G401.6 (cell line): ENCODE results near the gene DYRK1A.
"Not testable (repeated sequence)": the region's sequence is repeated elsewhere in the genome, so short reads cannot be mapped to it uniquely, and the experiment has no call there.

Source experiments
- FAIRE-seq: peaks from 2 replicates; lab custom pipeline; 2012; peaks lifted over from hg19 to GRCh38; lab: Jason Lieb, UNC

Gene DYRK1A

DNA sequence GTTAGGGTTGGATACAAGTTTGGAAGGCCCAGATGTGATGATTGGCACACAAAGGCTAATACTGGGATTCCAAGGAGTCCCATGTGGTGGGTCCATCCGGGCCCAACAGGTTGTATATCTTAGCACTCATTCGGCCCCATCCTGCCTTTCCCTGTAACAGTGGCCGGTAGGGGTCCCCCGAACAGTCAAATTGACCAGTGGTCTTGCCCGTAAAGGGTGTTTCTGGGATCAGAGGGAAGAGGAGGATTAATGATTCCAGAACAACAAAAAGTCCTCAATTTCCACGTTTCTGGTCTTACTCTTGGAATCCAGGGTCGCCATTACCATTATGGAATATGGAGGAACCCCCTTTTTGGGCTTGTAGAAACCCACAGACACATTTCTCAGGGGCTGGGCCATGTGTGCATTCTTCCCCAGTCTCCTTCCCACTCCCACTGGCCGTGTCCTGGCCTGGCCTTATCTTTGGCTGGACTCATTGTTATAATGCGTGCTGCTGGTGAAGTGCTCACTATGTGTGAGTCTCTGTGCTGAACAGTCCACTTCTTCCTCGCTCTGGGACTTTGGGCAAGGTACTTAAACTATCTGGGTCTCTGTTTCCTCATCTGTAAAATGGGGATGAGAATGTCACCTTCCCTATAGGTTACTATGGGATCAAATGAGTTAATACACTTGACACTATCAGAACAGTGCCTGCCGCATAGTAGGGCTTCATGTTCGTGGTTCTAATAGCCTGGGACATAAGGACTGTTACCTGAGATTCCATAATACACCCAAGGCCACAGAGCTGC is 161.8 kb downstream of the DYRK1A start:
- no peak for FAIRE-seq

DNA sequence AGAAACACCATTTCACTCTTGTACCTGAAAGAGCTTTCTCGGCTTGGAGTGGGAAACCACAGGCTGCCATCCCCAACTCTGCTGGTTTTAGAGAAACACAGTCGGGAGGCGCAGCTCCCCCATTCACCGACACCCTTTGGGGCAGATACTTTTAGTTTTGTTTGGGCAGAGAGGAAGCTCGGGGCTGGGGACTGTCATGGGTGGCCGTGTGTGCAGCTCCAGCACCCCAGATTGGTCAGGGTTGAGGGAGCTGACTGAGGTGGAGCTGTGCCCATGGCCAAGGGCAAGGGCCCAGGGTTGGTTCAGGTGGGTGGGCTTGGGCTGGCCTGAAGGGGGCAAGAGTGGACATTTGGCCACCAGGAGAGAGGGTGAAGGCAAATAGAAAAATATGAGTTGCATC is 163.1 kb downstream of the DYRK1A start:
- no peak for FAIRE-seq

DNA sequence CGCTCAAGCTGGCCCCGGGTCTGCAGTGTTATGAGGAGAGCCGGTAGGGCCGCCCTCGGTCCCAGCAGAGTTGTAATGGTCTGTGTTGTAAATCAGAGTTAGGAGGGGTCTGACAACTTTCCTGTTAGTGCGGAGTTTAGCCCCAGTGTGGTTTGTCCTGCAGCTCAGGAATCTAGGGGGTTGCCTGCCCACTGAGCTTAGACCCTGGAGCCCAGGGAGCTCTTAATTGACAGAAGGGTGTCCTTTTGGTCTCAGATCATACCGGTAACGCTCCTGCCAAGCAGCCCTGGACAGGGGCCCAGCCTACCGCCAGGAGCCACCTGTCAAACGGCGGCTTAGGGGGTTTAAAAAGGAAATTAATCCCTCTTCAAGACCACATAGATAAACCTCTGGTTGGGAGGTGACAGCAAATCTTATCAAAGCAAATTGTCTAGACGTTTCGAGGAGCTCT is 164.4 kb downstream of the DYRK1A start:
- FAIRE-seq: no peak

DNA sequence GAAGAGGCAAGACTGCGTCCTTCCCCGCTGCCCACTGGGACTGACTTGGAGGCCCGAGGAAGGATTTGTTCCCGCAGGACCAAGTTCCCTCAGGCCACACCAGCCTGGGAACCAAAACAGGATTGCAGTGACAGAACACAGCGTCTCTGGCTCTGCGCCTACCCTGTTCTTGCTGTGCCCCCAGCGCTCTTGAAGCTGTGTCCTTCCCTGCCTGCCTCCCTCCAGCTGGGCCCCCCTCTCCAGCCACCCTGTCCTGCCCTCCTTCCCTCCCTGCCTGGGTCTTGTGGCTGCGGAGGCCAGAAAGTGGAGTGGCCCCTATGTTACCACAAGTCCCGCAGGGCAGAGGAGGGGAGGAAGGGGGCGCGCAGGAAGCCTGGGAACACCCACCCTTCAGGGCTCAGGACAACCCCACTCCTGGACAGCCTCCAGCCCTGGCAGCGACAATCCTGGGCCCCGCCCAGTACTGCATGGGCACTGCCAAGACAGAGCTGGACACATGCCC is 164.9 kb downstream of the DYRK1A start:
- FAIRE-seq: no peak

DNA sequence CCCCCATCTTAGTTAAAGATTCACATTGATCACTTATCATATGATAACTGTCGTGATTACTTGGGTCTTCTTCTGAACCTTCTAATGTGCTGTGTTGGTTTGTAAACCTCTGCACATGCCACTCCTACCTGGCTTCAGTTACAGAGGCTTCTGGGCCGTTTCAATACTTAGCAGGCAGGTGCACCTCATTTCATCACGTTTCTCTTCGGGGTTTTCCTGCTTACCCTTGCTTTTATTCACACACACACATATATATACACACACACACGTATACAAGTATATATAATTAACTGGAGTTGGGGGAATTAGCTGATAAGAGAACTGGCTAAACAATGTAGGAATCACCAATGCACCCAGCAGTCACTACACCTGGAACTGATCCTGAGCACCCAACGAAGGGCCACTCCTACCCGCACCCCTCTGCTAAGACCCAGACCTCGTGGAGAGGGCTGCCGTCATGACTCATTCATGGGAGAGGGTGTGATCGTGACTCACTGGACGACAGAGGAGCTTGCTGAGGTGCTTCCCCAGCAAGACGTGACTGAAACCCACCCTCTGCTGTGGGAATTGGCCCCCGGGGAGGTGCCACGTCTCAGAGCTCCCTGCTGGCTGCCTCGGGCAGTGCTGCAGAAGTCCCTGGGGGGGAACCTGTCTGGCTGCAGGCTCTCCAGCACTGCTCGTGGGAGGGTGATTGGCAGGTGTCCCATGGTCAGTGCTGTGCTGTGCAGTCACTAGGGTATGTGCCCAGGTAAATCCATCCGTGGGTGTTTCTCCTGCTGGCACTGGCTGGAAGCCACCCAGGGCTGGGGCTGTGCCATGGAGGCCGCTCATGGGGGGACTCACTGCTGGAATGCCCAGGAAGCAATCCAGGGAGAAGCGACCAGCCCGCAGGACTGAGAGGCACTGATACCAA is 166.6 kb downstream of the DYRK1A start:
- no peak for FAIRE-seq

DNA sequence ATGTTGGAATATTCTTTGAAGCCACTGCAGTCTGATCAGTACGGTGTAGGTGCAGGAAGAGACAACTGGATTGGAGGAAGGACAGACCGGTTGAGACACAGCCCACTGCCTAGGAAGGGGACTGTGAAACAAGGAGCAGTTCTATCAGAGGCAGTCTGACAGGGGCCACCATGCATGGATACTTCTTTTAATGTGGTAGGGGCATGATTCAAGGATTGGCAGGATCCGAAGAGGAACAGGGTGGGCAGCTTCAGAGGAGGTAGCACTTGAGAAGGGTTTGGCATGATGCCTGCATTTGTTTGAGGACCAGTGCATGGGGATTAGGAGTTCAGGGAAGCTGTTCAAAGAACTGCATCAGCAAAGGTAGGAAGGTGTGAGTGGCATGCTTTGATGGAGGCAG is 167.9 kb downstream of the DYRK1A start:
- FAIRE-seq: no peak

DNA sequence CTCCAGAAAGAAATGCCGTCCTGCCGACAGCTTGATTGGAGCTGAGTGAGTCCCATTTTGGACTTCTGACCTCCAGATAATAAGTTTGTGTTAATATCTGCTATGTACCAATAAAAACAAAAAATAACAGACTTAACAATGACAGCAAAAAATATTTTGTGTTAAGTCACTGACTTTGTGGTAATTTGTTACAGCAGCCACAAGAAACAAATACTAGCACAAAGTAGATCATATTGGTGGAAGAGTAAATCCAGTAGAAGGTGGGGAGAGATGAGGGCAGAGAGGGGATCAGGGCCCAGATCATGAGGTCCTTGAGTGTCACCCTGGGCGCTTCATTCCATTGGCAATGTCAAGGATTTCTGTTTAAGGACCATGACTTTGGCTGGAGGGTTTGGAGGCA is 168.6 kb downstream of the DYRK1A start:
- FAIRE-seq: no peak

DNA sequence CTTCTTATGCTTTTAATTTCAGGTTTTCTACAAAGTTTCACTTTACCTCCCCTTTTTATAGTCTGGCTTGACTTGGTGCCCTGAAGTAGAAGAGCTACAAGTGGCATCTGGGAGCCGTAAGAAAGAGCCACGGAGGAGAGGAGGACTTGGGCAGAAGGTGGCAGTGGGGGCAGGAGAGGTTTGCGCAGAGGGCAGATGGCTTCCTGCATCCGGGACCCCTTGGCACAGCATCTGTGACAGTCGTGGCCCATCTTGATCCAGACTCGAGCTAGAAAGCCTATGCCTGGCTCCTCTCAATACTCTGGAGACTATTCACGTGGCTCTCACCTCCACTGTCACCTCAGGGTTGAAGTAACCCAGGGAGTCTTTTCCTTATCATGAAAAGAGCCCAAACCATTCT is 169.1 kb downstream of the DYRK1A start:
- FAIRE-seq: no peak

DNA sequence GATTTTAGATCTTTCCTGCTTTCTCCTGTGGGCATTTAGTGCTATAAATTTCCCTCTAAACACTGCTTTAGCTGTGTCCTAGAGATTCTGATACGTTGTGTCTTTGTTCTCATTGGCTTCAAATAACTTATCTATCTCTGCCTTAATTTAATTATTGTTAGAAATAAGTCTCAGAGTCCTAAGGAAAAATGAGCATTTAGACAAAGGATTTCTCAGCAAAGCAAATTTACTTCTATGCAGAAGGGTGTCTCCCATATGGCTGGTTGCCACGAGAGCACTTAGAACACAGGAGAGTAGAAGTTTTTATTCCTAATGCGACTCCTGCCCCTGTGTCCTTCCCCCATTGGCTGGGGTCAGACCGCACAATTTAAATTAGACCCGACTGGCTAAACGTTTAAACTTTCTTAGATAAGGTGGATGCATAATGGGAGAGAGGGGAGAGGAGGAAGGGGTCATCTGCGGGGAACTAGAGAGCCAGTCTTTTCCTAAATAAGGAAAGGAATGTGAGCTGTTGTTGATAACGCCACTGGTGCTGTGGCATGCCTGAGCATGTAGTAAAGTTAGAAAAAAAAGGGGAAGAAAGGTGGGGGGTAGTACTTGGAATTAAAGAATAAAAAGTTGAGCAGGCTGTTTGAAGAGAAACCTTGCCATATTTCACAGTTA is 170.2 kb downstream of the DYRK1A start:
- FAIRE-seq: no peak

DNA sequence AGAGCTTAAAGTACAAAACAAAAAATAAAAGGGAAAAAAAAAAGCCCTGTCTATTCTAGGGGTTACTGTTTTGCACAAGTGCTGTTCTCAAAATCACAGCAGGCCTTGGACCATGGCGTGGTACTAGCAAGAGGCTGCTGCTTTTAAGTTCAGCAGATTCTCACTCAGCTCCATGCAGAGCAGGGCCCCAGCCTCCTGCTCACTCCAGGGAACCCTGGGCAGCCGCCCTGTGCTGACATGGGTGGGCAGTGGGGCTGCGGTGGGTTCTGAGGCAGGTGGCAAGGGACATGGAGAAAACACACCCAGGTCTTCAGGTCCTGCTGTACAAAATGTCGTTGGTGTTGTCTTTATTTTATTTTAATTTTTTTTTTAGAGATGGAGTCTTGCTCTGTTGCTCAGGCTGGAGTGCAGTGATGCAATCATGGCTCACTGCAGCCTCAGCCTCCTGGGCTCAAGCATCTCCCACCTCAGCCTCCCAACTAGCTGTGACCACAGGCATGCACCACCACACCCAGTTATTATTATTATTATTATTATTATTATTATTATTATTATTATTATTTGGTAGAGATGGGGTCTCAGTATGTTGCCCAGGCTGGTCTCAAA is 170.9 kb downstream of the DYRK1A start:
- no peak for FAIRE-seq

DNA sequence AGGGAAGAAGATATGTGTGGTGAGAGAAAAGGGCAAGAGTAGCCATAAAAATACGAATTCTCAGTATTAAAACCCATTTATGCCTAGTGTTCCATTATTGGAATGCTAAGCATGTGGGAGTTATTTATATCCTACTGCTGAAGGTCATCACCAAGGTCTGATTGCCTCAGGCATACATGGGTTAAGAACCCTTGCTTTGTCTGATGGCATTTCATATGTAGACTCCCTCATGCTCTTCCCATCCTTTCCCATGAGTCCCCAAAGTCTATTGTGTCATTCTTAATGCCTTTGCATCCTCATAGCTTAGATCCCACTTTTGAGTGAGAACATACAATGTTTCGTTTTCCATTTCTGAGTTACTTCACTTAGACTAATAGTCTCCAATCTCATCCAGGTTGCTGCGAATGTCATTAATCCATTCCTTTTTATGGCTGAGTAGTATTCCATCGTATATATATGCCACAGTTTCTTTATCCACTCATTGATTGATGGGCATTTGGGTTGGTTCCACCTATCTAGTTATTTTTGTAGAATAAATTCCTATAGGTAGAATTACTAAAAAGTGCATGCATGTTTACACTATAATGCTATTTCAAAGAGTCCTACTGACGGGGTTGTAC is 172.5 kb downstream of the DYRK1A start:
- no peak for FAIRE-seq

DNA sequence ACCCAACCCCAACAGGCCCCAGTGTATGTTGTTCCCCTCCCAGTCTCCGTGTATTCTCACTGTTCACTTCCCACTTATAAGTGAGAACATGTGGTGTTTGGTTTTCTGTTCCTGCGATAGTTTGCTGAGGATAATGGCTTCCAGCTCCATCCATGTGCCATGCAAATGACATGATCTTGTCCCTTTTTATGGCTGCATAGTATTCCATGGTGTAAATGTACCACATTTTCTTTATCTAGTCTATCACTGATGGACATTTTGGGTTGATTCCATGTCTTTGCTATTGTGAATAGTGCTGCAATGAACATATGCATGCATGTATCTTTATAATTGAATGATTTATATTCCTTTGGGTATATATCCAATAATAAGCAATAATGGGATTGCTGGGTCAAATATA is 174.6 kb downstream of the DYRK1A start:
- not testable (repeated sequence) for FAIRE-seq

DNA sequence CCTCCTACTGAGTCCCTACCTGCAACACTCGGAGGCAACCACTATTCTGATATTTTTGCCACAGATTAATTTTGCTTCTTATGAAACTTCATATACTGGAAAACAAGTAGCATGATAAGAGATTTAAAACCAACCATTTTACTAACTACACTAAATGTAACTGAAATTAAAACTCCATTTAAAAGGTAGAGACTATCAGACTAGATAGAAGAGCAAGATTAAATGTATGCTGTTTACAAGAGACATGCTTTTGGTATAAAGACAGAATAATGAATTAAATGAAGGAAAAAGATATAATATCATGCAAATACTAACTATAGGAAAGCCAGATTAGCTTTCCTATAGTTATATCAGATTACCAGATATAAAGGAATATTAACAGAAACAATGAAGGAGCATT is 175.9 kb downstream of the DYRK1A start:
- FAIRE-seq: no peak

DNA sequence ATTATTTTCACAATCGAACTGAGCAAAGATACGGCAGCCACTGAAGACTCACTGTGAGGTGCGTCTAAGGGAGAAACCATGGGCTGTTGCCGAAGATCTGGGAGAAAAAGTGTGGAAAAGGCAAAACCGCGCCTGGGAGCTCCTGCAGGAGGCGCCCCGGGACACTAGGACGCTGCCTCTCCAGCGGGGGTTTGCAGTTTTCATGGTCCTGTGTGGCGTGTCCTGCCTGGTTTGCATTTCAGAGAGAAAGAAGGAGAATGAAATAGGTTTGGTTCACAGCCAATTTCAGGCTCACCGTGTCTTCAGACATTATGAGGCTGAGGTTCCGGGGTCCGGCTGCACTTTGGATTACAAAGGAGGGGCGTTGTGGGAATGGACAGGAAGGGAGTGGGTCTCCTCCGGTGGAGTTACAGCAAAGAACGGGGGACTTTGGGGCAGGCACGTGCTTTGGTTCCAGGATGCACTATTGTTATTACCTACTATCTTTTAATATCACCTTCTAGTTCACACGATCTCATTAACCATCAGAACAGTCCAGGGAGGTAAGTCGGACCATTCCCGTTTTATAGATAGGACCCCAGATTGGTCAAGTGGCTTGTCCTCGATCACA is 179.8 kb downstream of the DYRK1A start:
- FAIRE-seq: no peak

DNA sequence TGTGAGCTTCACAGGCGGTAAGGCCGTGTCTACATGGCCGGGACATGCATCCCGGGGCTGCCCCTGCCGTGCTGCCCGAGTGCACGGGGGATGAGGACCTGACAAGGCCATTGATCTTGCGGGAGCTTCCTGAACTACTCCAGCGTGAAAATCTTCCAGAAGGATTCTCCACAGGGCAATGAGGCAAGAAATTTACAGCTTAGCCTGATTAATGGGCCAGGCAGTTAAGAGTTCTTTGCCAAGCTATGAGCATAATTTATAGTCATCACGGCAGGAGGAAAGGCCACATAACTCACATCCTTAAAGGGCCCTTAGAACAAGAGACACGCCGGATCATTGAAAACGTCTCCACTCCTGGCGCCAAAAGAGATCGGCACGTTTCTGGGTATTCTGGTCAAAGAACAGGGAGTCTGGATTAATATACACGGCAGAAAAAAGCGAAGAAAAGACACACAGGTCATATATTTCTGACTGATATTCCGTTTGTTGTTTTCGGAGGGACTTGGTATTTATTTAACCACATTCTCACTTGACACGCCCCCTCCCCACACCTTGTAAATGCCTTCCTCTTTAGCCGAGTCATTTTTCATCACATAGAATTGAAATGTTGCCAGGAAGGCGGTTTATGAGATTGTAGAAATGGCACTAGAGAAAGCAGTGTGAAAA is 180.5 kb downstream of the DYRK1A start:
- FAIRE-seq: no peak

DNA sequence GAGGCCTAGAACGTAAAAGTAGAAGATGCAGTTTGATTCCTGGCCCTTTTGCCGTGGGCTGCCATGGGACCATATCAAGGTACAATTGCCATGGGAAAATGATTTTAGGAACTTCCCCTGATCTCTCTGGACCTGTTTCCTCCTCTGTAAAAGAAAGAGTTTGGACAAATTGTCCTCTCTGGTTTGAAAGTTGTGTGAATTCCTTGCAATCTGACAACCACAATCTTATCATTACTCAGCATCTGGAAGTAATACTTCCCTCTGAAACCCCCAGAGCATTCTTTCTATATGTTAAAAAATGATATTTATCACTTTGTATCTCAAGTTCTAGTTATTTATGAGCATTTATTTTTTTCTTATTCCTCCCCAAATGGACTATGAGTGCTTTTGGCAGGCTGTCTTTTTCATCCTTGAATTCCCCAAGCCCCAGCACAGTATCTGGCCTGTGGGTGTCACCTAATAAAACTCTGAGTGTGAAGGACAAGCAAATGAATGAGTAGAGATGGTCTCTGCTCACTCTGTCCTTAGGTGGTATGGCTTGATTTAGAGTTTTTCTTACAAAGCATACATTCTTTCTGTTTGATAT is 181.1 kb downstream of the DYRK1A start:
- no peak for FAIRE-seq

DNA sequence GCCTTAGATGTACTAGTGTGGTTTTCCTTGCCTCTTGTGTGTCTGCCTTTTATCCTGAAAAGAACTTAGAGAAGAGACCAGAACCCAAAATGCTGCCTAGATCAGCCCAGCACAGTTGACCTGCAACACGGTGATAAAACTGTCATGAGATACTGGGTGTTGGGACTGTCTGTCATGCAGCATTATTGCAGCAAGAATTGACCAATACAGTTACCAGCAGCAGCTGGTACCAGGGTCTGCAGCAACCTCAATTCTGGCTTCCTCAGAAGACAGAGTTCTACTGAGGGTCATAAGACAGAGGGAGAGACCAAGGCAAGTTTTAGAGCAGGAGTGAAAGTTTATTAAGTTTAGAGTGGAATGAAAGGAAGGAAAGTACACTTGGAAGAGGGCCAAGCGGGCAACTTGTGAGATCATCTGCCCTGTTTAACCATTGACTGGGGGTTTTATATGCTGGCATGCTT is 182.0 kb downstream of the DYRK1A start:
- FAIRE-seq: no peak

DNA sequence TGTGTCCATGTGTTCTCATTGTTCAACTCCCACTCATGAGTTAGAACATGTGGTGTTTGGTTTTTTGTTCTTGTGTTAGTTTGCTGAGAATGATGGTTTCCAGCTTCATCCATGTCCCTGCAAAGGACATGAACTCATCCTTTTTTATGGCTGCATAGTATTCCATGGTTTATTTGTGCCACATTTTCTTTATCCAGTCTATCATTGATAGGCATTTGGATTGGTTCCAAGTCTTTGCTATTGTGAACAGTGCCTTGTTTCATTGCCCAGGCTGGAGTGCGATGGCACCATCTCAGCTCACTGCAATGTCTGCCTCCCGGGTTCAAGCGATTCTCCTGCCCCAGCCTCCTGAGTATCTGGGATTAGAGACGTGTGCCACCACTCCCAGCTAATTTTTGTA is 183.2 kb downstream of the DYRK1A start:
- FAIRE-seq: not testable (repeated sequence)

DNA sequence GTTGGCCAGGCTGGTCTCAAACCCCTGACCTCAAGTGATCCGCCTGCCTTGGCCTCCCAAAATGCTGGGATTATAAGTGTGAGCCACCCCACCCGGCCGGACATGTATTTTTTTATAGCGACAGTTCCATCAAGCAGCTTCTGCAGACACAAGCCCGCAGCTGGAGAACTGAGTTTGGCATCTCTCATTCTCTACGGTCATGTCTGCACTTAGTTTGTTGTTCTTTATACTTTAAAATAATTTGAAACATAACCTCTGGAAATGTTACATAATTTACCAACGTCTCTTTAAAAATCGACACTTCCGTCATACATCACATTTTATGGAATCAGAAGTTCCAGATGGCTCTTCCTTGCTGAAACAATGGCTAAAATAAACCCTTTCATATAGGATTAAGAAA is 183.6 kb downstream of the DYRK1A start:
- FAIRE-seq: no peak

DNA sequence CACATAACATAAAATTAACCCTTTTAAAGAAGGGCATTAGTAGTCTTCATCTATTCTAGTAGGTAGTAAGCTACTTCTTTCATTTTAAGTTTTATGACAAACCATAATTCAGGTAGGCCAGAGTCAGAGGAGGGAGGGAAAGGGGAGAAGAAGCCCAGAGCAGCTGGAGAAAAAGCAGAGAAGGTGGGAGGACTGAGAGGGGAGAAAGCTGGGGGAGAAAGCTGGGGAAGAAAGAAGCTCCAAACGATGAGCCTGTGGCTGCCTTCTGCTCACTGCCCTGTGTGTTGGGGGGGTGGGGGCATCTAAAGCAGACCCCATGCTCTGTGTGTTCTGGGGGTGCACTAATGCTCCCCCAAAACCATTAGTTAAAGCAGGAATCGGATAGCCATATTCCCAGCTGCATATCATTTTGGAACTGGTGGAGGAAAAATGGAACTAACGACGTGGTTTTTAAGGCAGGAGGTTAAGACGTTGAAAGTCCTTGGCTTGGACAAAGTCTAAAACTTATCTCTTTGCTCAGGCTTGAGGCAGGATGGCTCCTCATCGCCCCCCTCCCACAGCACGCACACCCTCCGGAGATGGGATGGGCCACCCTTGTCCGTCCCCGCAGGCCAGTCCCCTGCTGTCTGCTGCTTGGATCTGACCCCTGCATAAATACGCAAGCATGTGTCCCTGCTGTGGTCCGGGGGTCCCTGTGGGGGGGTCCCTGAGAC is 184.2 kb downstream of the DYRK1A start:
- no peak for FAIRE-seq
